NCI-H187 (cell line): Measurements from ENCODE around the gene KPNA2.
"Not testable (repeated sequence)": the region's sequence is repeated elsewhere in the genome, so short reads cannot be mapped to it uniquely, and the experiment has no call there.

Source experiments
- DNase-seq, 2 experiments: peaks; one replicate each; lab custom pipeline; 2025; lab: John Stamatoyannopoulos, UW

The KPNA2 gene

GRCh38 chr17:68061512-68062313 is 26.2 kb downstream of the KPNA2 start:
- no peak for DNase-seq

- not testable (repeated sequence) for DNase-seq
These were observed 29.8 kb downstream of the KPNA2 start for GRCh38 chr17:68065366-68065765.

GRCh38 chr17:68068512-68068911 is 33.0 kb downstream of the KPNA2 start:
- not testable (repeated sequence) for DNase-seq

GRCh38 chr17:68070582-68071444 is 35.3 kb downstream of the KPNA2 start:
- not testable (repeated sequence) for DNase-seq

GRCh38 chr17:68074279-68074678 is 38.7 kb downstream of the KPNA2 start:
- DNase-seq, result no peak

- not testable (repeated sequence) for DNase-seq
These were observed 40.5 kb downstream of the KPNA2 start for GRCh38 chr17:68075953-68076607.

GRCh38 chr17:68077498-68077897 is 42.0 kb downstream of the KPNA2 start:
- not testable (repeated sequence) for DNase-seq

GRCh38 chr17:68080411-68081150 is 45.0 kb downstream of the KPNA2 start:
- DNase-seq, result no peak

GRCh38 chr17:68081305-68082265 is 46.0 kb downstream of the KPNA2 start:
- not testable (repeated sequence) for DNase-seq

GRCh38 chr17:68085771-68086381 is 50.3 kb downstream of the KPNA2 start:
- DNase-seq, result no peak

GRCh38 chr17:68086666-68087065 is 51.1 kb downstream of the KPNA2 start:
- not testable (repeated sequence) for DNase-seq

- not testable (repeated sequence) for DNase-seq
These were observed 51.6 kb downstream of the KPNA2 start for GRCh38 chr17:68087131-68087623.

- no peak for DNase-seq
These were observed 52.3 kb downstream of the KPNA2 start for GRCh38 chr17:68087851-68088250.

- DNase-seq, result no peak
These were observed 54.3 kb downstream of the KPNA2 start for GRCh38 chr17:68089881-68090280.

- no peak for DNase-seq
These were observed 59.0 kb downstream of the KPNA2 start for GRCh38 chr17:68094481-68095078.

GRCh38 chr17:68095205-68095811 is 59.8 kb downstream of the KPNA2 start:
- no peak for DNase-seq

GRCh38 chr17:68096111-68096510 is 60.6 kb downstream of the KPNA2 start:
- DNase-seq, result no peak
